GM19193 (cell line): ENCODE measurements around the gene TBL1X.

Experiments
- POLR2A ChIP-seq: IDR thresholded peaks from 4 replicates; pipeline ENCODE4 v1.6.1; 2011; ENCODE audit not compliant: insufficient read depth, insufficient read length; ENCODE audit errors: extremely low read depth

The TBL1X gene

DNA sequence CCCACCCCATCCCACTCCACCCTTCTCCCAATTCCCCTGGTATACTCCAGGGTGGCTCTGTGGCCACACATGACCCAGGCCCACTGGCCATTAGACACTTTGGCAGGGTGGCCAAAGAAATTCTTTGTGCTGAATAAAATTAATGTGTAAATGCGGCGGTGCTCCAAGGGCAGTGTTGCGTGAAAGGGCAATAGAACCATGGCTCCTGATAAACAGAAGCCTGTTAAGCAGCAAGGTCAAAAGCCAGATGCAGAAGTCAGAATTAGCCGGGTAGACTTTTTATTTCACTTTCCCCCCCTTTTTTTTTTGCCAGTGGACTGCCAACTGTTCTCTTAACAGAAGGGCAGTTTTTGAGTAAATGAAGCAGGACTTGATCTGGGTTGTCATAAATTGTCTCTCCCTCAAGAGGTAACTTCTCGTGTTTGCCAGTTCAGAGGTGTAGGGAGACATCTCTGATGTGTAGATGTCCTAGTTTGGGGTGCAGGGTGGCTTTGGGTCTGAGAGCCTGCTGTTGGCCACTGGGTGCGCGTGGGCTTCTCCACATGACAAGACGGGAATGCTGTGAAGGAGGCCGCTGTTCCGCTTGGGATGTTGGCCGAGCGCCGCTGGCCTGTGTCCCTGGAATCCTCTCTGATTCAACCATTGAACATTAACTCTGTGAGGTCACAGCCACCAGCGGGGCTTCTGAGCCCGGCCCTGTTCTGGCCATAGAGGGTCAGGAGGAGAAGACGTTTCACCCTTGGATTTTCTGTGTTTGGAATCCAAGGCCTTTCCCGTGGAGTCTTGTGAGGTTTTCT lies 139.5 kb downstream of the TBL1X start:
- TF ChIP-seq POLR2A = no peak

DNA sequence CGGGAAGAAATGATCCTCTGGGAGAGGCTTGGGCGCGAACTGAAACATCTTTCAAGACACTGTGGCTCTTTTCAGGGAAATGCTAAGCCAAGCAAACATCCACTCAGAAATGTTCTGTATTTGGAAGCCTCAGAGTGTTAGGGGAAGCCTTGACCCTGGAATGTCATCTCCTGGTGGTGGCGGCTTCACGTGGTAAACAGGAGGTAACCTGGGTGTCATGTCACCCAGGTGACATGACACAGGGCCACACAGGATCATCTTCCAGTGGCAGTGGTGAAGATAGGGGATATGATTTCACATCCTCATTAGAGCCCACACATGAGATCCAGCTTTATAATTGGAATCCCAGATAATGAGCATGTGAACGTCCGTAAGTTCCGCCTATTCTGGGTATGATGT lies 140.0 kb downstream of the TBL1X start:
- no peak for TF ChIP-seq POLR2A

- no peak for TF ChIP-seq POLR2A
Measured at GRCh38 chrX:9605484-9605883, 140.6 kb downstream of the TBL1X start.

DNA sequence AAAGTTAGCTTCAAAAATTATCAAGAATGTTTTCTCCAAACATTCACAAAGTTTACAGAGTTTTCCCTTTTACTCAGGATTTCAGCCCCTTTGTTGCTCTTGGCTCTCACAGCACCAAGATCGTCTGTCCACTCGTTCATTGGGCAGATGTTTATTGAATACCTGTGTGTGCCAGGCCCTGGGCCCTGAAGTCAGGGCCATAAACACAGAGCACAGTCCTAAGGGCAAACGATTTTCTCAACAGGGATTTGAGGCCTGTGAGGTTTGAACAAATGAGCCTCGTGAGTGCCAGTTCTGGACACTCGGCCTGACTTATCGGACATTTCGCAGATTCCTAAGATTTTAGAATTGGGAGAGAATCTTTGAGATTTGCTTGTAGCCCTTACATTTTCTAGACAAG lies 142.1 kb downstream of the TBL1X start:
- no peak for TF ChIP-seq POLR2A

DNA sequence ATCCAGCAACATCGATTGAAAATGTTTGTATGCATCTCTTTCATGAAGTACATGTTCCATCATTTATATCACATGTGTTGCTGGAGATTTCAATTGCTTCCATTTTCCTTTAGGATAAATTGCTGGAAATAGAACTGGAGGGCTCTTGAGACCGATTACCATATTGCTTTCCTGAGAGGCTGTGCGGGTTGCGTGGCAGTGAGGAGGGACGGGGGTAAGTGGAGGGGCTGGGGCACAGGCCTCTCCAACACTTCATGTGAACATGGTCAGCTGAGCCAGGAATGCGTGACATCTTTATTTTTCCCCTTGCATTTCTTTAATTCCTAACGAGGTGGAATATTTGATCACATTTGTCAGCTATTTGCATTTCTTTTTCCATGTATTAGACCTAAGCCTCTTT lies 144.6 kb downstream of the TBL1X start:
- no peak for TF ChIP-seq POLR2A

DNA sequence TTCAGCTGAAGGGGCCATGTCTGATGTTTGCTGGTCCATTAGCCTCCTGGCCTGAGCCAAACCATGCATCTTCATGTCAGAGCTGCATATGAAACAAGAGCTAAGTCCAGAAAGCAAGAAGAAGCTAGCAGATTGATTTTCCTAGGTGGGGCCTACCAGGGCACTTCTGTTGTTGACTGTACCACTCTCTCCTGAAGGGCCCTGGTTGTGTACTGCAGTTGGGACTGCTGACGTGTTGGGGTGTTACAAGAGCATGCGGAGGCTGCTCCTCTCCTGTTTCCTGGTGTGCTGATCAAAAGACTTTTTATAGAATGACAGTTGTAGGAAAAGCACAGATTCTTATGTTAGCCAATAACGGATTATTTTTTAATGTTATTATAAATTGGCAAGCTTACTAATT lies 145.1 kb downstream of the TBL1X start:
- TF ChIP-seq POLR2A = no peak

- no peak for TF ChIP-seq POLR2A
Measured at GRCh38 chrX:9610771-9611392, 146.0 kb downstream of the TBL1X start.

- TF ChIP-seq POLR2A = no peak
Measured at GRCh38 chrX:9611436-9612145, 146.7 kb downstream of the TBL1X start.

DNA sequence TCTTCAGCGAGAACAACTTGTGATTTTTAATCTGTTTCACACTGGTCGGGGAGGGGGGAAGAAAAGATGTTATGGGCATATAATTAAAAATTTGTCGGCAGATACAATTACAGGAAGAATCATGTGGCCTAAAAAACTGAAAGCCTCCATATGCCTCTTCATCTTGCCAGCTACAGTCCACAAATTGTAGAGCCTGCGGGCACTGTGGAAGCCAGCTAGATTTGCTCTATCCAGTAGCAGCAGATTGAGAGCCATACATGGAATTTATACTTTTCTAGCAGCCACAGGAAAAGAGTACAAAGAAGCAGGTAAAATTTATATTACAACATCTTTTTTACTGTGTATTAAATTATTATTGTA lies 147.3 kb downstream of the TBL1X start:
- TF ChIP-seq POLR2A = no peak

DNA sequence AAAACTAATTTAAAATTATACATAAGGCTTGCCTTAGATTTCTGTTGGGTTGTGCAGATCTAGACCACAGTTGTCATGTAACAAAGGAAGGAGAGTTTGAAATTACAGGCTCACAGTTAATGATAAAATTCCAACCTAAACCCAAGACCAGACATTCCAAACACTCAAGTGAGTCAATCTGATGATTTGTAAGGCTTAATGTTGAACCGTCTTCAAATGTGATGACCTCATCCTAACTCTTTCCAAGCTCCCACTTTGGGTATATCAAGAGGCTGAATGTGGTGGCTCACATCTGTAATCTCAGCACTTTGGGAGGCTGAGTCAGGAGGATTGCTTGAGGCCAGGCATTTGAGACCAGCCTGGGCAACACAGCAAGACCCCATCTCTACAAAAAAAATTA lies 149.2 kb downstream of the TBL1X start:
- TF ChIP-seq POLR2A = no peak

DNA sequence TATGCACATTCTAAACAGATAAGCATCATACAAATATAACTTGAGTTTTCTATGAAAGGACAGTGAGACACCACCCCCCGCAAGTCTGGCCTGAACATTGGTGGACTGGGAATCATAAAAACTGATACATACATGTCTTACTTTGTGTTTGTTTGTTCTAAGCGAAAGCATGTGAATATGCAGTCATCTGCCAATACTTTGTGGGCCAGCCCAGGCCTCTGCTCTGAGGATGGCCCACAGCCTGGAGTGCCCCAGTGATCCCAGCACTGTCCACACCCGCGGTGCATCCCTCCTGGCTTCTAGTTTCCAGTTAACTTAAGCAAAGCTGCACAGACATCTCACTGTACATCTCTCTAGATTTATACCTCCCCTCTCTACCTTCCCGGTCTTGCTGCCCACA lies 154.3 kb downstream of the TBL1X start:
- TF ChIP-seq POLR2A = no peak

DNA sequence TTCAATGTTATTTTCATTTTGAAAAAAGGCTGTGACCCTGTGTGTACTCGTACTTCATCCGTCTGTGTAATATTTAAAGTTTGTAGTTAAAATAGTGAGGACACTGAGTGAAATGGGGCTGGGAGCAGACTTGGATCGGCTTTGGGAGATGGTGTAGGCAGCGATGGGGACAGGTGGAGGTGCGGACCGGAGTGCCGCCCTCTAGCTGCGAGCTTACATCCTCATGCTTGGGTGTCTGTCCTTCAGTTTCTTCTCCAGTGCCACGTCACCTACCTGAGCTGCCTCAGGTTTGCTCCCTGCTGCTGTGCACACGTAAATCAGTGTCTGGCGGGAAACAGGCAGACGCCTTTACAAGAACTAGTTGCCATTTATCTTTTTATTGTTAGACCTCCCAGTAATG lies 154.7 kb downstream of the TBL1X start:
- TF ChIP-seq POLR2A = no peak

DNA sequence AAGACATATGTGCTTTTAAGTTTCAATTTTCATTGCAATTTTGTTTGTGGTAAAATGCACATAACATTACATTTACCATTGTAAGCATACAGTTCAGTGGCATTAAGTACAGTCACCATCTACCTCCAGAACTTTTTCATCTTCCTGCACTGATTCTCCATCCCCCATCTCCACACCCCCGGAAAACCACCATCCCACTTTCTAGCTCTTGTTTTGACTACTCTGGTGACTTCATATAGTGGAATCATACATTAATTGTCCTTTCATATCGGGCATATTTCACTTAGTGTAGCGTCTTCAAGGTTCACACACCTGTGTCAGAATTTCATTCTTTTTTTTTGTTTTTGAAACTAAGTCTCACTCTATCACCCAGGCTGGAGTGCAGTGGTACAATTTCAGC lies 157.3 kb downstream of the TBL1X start:
- TF ChIP-seq POLR2A = no peak

GRCh38 chrX:9626379-9626778 lies 161.5 kb downstream of the TBL1X start:
- no peak for TF ChIP-seq POLR2A

GRCh38 chrX:9627922-9628321 lies 163.1 kb downstream of the TBL1X start:
- no peak for TF ChIP-seq POLR2A

DNA sequence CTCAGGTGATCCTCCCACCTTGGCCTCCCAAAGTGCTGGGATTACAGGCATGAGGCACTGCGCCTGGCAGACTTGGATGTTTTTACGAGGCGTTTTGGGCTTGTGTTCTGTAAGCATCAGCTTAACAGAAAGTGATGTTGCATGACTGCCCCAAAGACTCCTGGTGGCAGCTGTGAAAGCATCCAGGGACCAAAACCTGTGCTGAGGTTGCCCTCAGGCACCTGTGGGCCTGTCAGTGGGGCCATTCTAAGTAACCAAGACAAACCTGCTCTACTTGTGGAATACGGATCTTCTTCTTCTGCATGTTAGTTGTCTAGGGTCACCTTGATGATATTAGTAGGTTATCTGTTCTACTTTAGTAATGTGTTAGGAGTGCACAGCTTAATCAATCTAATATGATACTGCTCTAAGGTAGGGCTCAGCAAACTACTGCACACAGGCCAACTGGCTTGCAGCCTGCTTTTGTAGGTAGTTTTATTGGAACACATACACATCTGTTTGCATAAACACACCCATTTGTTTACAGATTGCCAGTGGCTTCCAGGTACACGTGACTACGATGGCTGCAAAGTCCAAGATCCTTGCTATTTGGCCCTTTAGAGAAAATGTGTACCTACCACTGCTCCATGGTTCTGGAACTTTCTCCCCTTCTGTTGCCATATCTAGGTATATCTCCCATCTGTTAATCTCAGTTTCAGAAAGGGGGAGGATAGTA lies 164.1 kb downstream of the TBL1X start:
- no peak for TF ChIP-seq POLR2A

DNA sequence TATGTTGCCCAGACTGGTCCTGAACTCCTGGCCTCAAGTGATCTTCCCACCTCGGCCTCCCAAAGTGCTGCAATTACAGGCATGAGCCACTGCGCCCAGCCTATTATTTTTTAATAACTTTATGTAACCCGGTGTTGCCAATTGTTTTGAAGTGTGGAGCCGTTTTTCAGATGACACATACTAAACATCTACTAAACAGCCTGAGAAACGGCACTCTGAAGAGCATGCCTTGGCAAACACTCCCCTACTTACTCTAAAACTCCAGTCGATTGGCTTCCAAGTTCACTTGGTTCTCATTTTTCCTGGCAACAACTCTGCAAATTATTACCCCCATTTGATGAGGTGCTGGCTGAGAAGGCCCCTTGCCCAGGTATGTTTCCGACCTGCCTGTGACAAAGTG lies 169.7 kb downstream of the TBL1X start:
- no peak for TF ChIP-seq POLR2A
